GM18520 (cell line): ENCODE data around the gene SLC5A10.

Experiments used
- ATAC-seq: cut with Tn5 transposase; IDR thresholded peaks from one replicate; pipeline ENCODE4 v1.9.1; 2021; ENCODE audit not compliant: unreplicated experiment

The SLC5A10 gene

GRCh38 chr17:19001907-19002590, 50.1 kb downstream of the SLC5A10 start:
- ATAC-seq = no peak

DNA sequence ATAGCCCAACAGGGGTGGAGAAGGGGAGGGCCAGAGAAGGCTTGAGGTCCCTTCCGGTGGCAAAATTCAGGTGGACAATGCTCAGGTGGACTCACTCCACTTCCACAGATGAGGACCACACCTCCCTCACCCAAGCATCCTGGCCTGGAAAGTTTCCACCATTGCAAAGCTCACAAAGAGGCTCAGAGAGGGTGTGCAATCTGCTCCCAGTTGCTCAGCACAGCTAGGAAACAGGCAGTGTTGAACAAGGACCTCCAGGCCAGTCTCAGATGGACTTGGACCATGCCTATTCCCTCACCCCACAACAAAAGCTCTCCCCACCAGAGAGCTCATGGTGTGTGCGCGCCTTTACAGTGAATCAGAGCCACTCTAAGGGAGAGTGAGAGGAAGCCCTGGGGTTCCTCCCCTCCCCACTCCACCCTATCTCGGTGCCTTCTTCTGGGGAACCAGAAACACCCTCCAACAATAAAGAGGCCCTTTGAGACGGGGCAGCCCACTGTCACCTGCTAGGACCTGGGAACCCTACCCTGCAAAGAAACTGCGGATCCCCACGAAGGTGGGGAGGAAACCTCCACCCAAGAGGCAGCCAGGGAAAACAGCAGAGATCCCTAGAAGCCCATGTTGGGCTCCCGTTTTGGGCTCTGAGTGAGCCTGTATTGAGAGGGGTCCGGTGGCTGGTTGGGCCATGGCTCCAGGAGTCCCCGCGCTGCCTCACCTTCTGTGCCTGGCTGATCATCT, 51.0 kb downstream of the SLC5A10 start:
- no peak for ATAC-seq

- ATAC-seq = no peak
Observed at GRCh38 chr17:19003543-19004420, 51.8 kb downstream of the SLC5A10 start.

GRCh38 chr17:19004421-19005136, 52.6 kb downstream of the SLC5A10 start, which contains the start of gene FAM83G:
Gene FAM83G, minus strand, starts transcription at chr17:19004764. Its CDS starts 723 bp downstream, at chr17:19004041.
- ATAC-seq = peak; percentile 66

DNA sequence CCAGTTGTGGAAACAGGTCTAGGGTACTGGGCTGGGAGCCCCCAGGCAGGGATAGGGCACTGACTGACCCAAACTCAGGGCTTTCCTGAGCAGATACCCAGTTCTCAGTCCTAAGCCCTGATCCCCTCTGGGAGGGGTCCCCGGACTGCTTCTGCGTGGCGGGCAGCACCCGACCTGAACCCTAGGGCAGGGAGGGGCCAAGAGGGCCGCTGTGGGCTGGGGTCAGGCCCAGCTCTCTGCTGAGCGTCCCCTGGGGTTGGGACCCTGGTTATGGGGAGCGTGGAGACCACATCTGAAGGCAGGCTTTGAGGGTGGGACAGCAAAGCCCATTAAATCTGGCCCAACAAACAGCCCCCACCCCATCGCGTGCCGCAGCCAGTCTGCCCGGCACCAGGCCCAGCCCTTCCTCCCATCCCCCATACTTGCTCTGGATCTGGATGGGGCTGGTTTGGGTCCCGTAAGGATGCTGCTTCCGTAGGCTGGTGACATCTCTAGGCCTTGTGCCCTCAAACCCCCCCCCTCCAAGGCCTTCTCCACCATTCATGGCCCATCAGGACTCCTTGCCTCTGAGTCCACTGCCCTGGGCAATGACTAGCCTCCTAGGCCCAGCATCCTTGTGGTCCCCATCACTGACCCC, 53.3 kb downstream of the SLC5A10 start:
- no peak for ATAC-seq

DNA sequence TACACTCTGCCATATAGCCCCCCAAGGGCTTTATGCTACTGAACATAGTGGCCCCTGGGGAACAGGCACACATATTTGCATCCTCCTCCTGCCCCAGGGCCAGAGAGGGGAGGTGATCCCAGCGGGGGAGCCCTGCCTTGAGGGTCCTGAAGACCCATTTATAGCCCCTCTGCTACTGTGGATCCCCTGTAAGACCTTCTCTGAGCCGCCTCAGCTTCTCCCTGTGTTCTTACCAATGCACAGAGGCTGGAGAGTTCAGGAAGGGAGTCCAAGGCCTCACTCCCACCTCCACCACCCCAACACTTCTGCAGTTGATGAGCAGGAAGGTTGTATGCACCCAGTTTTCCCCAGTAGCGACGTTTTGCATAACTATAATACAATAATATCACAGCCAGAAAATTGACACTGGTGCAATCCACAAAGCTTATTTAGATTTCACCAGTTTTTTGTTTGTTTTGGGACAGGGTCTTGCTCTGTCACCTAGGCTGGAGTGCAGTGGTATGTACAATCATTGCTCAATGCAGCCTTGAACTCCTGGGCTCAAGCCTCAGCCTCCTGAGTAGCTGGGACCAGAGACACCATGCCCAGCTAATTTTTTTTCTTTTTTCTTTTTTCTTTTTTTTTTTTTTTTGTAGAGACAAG, 53.9 kb downstream of the SLC5A10 start:
- ATAC-seq = no peak

DNA sequence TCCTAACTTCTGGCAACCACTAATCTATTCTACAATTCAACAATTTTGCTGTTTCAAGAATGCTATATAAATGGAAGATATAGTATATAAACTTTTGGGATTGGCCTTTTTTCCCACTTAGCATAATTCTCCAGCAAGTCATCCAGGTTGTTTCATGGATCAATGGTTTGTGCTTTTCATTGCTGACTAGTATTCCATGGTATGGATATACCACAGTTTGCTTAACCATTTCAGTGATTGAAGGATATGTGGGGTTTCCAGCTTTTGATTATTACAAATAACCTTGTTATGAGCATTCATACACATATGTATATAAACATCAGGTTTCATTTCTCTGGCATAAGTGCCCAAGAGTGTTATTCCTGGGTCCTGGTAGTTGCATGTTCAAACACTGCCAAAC, 54.7 kb downstream of the SLC5A10 start:
- no peak for ATAC-seq

DNA sequence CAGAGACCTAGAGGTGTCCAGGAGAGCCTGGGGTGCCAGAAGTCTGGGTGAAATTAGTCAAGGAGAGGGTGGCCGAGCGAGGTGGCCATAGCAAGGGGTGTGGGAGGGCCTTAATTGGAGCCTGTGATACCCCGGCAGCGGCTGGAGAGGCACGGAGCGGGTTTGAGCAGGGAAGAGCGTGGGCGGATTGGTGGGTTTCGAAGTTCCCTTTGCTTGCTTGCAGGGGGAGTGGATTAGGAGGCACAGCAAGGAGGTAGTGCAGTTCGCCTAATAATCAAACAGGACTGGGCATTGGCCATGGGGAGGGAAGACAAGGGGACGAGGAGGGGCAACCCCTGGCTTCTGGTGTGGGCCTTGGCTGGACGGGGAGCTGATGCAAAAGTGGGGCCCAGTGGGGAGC, 58.0 kb downstream of the SLC5A10 start:
- no peak for ATAC-seq

- ATAC-seq = no peak
Observed at GRCh38 chr17:19010729-19011505, 59.0 kb downstream of the SLC5A10 start.

- ATAC-seq = no peak
Observed at GRCh38 chr17:19011581-19011980, 59.6 kb downstream of the SLC5A10 start.

DNA sequence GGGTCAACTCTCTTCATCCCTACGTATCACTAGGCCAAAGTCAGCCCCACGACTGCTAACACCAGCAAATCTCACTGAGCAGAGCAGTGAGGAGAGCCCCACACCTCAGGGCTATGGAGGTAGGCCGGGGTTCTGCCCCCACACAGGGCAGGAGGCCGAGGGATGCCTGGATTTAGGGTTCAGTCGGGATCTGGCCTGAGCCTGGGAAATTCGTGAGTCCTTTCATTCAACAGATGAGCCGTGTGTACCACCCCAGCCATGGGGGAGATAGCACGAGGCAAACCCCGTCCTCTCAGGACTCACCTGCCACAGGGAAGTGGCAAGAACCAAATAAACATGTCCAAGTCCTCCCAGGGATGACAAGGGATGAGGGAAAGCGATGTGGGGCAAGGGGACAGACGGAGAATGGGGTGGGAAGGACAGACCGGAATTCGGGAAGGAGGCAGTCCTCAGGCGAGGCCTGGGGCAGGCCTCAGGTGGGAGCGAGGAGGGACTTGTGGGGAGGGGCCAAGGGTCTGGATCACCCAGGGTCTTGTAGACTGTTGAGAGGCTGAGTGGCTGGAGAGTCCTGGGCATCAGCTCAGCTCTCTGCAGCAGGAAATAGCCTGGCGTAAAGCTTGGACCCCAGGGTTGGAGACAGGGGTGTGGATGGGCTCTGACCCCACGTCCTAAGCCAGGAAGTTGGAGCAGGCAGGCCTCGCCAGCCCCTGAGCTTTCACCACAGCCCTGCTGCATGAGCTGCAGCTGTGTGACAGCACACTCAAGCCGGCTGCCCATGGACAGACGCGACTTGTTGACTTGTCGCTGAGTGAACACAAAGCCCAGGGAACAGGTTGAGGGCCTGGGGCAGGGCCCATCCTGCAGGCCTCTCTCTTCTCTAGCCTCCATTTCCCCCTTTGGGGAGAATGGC, 60.5 kb downstream of the SLC5A10 start:
- ATAC-seq = no peak

GRCh38 chr17:19013226-19013625, 61.3 kb downstream of the SLC5A10 start:
- ATAC-seq = no peak

GRCh38 chr17:19013806-19014627, 62.1 kb downstream of the SLC5A10 start:
- no peak for ATAC-seq

- no peak for ATAC-seq
Observed at GRCh38 chr17:19014628-19015215, 62.8 kb downstream of the SLC5A10 start.

DNA sequence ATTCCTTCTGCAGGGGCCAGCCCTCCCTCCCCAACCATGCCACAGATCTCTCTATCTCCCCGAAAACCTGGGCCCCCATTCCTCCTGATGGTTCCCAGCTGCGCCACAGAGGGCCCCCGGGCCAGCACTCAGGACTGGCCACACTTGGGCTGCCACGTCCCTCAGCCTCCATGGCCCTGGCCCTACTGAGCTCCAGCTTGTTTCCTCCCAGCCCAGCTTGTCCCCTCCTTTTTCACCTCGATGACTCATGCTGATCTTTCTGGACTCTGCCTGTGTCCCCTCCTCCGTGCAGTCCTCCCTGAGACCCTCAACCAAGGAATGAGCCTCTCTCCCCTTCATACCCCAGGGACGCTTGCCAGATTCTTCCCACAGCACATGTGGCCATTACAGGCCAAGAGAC, 63.5 kb downstream of the SLC5A10 start:
- no peak for ATAC-seq

GRCh38 chr17:19016297-19016696, 64.3 kb downstream of the SLC5A10 start:
- no peak for ATAC-seq

DNA sequence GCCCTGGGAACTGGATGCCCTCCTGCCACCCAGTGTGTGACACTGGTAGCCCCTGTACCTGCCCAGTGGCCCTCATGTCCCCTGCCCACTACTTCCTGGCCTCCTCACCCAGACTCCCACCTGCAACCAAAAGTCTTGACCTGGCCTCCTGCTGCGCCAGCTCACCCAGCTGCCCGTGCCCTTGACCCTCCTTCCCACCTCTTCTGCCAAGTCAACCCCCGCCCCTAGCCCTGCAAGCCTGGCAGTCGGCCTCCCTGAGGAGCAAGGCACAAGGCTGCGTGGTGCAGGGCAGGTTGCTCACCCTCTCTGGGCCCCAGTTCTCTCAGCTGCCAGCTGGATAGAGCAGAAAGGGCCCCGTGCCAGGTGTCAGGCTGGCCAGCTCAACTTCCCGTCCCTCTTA, 64.9 kb downstream of the SLC5A10 start:
- no peak for ATAC-seq
